C4-2B (cell line): Measurements from ENCODE around the gene RNF11.
"Not testable (repeated sequence)": the region's sequence is repeated elsewhere in the genome, so short reads cannot be mapped to it uniquely, and the experiment has no call there.

Source experiments
- H3K27ac ChIP-seq: fragments of 450-650 bp; 2 replicates; pipeline ENCODE4 v1.5.1; 2017
- CTCF ChIP-seq: fragments of 450-650 bp; conservative IDR thresholded peaks from 2 replicates; pipeline ENCODE4 v1.5.1; 2017; ENCODE audit warnings: mild to moderate bottlenecking
- ZFX ChIP-seq: fragments of 450-650 bp; IDR thresholded peaks from 2 replicates; pipeline ENCODE4 v1.6.1; 2017

Gene RNF11

DNA sequence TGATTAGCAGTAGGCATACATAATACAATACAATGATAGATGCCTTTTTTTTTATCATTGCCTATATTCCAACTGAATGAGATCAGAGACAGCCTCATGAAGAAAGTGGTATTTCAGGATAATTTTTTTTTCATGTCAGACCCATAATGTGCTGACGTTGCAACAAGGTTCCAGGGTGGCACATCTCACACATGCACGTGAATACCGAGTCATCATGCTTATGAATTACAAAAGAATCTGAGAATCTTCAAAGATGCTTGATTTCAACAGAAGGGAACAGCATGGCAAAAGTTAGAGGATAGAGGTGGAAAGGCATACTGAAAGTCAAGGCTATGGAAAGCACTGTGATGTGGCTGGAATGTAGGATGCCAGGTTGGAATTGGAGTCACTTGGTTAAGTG, 5.0 kb upstream of the RNF11 start:
- TF ChIP-seq ZFX (no peak), CTCF (no peak)
- H3K27ac ChIP-seq: no peak overlapping the region

GRCh38 chr1:51231896-51232295, 4.2 kb upstream of the RNF11 start:
- no peak for TF ChIP-seq CTCF
- no peak for TF ChIP-seq ZFX
- H3K27ac ChIP-seq: no peak overlapping the region

DNA sequence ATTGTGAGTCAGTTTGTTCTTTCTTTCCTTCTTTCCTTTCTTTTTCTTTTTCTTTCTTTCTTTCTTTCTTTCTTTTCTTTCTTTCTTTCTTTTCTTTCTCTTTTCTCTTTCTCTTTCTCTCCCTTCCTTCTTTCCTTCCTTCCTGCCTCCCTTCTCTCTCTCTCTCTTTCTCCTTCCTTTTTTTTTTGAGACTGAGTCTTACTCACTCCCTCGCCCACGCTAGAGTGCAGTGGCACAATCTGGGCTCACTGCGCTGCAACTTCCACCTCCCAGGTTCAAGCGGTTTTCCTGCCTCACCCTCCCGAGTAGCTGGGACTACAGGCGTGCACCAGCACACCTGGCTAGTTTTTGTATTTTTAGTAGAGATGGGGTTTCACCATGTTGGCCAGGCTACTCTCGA, 1.8 kb upstream of the RNF11 start:
- not testable (repeated sequence) for H3K27ac ChIP-seq

DNA sequence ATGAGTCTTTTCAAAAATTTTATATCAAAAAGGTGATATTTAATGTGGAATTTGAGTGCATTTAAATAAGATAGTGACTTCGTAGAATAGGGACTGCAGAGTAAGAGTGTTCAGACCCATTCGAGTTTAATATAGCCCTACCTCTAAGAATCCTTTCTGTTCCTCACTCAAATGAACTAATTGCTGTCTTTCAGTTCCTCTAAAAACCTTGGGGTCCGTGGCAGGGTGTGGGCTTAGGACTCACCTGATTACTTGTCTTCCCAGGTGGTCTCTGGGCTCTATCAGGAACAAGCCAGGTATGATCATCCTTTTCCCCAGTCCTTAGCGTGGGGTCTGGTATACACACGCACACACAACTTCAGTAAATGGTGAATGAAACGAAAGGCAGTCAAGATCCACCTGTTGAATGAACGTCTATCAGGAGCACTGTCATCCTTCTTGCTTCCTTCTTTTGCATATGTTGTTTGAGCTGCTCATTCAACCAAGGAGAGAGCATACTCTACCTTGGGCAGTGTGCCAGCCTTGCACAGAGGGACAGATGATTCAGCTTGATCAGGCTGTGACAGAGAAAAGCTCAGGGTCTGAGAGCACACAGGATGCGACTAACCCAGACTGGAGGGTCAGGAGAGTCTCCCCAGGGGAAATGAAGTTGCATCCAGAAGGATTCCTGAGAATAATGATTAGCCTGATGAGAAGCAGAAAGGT, 1.2 kb upstream of the RNF11 start:
- no peak for TF ChIP-seq CTCF
- TF ChIP-seq ZFX: no peak
- peak overlapping the region; percentile 98 for H3K27ac ChIP-seq

GRCh38 chr1:51236531-51237350, 668 bp downstream of the RNF11 start:
- H3K27ac ChIP-seq: peak overlapping the region; percentile 98

GRCh38 chr1:51237351-51238033, 1.4 kb downstream of the RNF11 start:
- H3K27ac ChIP-seq: peak overlapping the region; percentile 98
- TF ChIP-seq CTCF: no peak
- no peak for TF ChIP-seq ZFX

More at GRCh38 chr1:51236531-51237350, 668 bp downstream of the RNF11 start:
- TF ChIP-seq ZFX: peak; percentile 38
- no peak for TF ChIP-seq CTCF

DNA sequence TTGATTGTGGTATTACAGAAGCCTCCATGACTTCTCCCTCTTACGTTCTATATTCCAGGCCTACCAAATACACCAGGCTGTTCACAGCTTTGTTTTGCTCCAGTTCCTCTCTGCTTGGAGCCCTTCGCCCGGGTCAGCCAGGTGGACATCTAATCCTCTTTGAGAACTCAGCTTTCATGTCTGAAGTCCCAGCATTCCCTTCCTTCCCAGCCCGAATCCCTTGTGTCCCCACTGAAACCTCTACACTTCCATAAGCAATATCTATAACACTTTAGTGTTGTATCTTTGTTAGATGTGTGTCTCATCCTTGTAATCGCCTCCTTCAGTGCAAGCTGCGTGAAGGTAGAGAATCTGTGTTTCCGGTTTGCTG, 1.9 kb downstream of the RNF11 start:
- no peak for TF ChIP-seq ZFX
- TF ChIP-seq CTCF: no peak
- H3K27ac ChIP-seq: no peak overlapping the region
